CD4-positive, alpha-beta T cell treated with Interleukin-12 subunit alpha and Interleukin-12 subunit beta, for 1 hour (primary cell): ENCODE data around the gene ALDH1A2.

ENCODE experiments used
- DNase-seq: peaks from one replicate; pipeline ENCODE4 v3.0.0-alpha.2; 2020

Gene ALDH1A2

GRCh38 chr15:57994221-57995049, 71.1 kb downstream of the ALDH1A2 start:
- no peak for DNase-seq

DNA sequence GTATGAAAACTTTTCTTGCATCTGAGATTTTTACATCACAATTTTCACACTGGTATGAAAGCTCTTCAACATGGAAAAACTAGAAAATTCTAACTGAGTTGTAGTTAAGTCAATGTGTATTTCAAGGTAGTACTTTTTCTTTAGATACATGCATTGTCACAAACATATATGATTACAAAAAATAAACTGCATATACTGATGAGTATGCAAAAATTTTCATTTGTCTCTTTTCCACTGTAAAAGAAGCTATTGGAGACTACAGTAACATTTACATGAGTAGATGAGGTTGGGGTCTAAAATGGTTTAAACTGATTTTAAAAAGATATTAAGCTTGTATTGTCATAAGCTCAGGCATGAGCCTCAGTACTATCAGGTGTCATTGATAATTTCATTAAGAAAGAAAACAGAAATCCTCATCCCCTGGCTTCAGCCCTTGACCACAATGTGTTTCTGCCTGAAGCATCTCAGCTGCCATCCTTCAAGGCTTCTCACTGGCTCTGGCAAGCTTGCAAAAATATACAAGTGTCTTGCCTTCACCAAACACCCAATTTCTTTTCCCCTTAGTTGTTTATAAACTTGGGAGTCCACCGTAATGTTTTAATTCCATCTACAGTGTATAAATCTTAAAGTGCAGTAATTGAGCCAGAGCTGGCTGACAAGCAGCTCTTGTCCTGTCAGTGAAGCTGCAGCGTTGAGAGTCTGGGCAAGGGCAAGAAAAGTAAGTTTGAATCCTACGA, 71.9 kb downstream of the ALDH1A2 start:
- DNase-seq, result no peak

DNA sequence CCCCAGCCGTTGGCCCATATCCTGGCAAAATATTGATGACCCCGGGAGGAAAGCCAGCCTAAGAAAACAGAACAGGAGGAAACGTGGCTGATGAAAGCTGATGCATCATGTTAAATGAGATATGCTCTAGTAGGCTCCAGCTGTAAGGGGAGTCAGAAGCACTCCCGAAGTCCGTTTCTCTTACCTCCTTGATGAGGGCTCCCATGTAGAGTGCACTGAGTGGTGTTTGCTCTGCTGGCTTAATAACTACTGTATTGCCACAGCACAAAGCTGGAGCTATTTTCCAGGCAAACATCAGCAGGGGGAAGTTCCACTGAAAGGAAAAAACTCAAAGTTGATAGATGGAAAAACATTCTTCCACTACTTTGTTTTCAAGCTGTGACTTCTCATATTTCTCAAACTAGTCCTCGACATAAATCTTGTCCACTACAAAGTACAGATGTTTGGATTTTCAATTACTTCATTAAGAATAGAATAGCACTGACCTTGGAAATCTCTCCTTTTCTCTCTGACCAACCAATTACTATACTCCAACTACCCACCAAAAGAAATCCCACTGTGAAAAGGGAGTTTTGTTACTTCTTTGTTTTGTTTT, 72.7 kb downstream of the ALDH1A2 start:
- no peak for DNase-seq

- no peak for DNase-seq
These were observed 92.0 kb downstream of the ALDH1A2 start for GRCh38 chr15:57973534-57973933.

DNA sequence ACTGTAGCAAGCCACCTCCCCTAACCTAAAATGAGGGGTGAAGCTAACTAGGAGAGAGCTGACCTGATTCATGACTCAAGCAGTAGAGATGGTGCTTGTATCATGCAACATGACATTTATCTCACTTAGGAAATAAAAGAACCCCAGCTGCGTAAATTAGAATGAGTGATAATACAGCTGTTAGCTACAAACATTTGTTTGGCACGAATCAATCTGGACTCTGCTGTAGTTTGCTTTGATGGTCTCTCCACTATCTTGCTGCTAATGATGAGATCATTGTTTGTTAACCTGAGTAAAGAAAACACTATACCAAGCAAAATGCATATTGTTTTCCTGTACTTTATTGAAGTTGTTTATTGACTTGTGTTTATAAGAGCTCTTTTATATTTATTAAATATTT, 92.6 kb downstream of the ALDH1A2 start:
- no peak for DNase-seq

- no peak for DNase-seq
These were observed 95.5 kb downstream of the ALDH1A2 start for GRCh38 chr15:57969996-57970395.

- DNase-seq, result no peak
These were observed 96.2 kb downstream of the ALDH1A2 start for GRCh38 chr15:57969355-57969754.

GRCh38 chr15:57962887-57963286, 102.6 kb downstream of the ALDH1A2 start:
- DNase-seq, result no peak

GRCh38 chr15:57961919-57962318, 103.6 kb downstream of the ALDH1A2 start:
- no peak for DNase-seq

DNA sequence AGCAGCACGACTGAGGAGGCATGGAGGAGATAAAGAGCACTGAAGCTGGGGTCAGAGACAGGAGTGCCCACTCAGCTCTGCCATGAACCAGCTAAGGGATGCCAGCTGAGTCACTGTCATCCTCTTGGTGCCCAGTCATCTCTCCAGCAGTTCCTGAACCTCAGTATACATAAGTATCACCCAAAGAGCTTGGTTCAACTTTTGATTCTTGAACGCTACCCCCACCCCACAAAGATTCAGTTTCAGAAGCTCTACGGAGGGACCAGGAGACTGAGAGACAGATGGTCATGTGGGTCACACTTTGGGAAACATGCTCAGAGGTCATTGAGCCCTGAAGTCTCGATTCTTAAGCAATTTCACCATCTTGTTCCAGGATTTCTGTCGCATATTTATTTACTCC, 108.4 kb downstream of the ALDH1A2 start:
- no peak for DNase-seq

DNA sequence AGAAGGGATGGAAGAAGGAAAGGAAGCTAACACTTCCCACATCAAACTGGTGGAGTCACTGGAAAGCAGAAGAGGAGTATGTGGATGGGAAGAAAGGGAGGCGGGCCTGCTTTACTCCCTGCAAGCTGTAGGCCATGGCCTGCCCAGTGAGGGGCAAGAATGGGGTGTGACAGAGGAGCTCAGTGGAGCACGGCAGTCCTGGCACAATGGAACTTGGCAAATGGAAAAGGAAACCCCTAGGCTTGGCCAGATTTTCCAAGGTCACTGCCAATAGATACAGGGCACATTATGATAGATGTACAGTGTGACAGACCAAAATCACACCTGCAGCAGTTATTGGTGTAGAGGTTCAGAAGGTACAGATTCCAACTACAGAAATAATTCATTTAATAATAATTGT, 111.6 kb downstream of the ALDH1A2 start:
- DNase-seq, result no peak

DNA sequence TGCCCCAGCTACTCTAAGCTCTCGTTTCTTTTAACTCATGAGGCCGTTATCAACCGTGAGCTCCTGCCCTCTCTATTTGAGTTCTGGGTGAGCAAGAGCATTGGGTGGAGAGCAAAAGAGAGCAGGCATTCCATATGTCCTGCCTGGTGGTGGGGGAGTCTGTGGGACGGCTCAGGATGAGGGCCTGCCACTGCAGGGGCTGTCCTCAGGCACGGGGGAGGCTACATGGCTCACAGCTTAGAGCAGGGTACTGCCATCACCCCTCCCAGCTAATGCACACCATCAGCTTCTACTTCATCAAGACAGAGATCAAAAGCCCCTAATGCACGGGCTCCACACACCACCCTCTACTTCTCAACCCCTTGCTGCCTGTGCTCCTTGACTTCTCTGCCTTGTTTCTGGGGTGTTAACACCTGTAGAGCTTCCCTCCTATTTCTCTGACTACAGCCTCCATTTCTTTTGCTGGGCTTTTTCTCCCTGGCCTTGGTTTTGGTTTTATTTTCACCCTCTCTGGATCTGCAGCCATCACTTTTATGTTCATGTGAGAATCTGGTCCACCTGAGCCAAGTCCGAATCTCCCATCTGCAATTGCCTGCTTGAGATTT, 114.1 kb downstream of the ALDH1A2 start:
- no peak for DNase-seq

DNA sequence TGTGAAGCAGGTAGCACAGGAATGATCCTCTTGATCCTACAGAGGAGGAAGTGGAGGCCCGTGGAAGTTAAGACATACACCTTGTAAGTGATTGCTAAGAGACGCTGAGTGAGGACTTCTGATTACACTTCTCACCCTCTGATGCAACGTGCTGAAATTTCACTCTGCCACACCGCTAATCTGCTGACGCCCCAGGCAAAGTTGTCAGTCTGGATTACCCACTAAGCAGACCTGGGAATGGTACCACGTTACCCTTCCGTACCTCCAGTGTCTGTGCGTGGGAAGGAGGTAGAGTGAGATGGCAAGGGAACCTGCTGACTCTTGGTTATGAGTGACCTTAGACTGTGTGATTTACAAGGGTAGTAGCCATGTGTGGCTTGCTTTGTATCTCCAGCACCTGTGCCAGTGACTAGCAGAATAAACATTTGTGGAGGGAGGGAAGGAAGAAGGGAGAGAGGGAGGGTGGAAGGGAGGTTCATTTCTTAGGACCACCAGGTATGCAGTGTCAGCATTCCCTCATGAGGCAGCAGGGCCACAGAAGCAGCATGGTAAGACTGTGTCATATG, 115.0 kb downstream of the ALDH1A2 start:
- no peak for DNase-seq

- DNase-seq, result no peak
These were observed 116.1 kb downstream of the ALDH1A2 start for GRCh38 chr15:57949374-57949943.

GRCh38 chr15:57948351-57949289, 116.9 kb downstream of the ALDH1A2 start:
- DNase-seq, result no peak

DNA sequence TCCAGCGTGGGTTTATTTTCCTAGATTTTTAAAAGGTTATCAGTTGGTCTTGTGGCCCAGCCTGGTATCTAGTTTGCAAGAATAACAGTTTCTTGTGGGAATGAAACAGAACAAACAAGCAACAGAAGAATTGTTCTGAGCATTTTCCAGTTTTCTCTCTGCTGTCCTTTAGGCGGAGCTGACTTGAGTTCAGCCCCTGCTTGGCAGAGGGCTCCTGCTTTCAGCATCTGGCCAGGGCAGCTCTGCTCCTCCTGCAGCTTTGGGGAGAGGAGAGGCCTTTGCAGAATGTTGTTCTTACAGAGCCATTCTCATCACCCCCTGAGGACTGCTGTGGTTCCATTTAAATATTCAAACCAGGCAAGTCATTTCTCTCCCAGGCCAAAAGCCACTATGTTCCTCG, 117.7 kb downstream of the ALDH1A2 start:
- DNase-seq, result no peak

DNA sequence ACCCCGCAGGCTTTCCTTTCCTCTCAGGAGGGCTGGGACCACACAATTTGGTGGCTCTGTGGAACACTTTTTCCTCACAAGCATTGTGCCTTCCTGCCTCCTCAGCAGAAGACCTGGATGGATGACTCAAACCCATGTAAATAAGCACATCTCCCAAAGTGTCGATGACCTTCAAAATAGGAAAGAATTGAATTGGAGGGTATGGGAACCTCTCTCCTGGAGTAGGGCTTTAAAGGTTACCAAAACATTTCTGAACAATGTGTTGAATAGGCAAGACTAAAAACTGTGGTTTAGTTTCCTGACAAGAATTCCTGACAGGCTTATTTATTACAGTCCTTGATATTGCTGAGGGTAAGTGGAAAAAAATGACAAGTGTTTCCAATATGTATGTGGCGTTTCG, 118.2 kb downstream of the ALDH1A2 start:
- DNase-seq, result no peak

GRCh38 chr15:57946491-57947048, 118.9 kb downstream of the ALDH1A2 start:
- DNase-seq, result no peak

DNA sequence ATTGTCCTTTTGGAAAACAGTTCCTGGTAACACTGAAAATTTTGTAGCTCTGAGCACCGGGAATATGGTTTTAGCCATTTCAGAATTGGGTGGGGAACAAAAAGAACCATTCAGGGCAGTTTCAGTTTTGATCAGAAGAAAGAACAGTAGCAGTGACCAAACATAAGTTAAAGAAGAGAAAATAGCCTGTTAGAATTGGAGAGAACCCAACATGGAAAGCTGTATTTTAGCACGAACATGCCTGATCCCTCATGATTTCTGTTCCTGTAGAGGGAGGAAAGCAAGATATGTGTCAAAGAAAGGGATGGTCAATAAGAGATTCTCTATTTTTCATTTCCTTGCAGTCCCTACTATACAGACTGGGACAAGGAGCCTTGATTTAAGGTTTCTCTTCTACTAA, 119.9 kb downstream of the ALDH1A2 start:
- DNase-seq, result no peak

DNA sequence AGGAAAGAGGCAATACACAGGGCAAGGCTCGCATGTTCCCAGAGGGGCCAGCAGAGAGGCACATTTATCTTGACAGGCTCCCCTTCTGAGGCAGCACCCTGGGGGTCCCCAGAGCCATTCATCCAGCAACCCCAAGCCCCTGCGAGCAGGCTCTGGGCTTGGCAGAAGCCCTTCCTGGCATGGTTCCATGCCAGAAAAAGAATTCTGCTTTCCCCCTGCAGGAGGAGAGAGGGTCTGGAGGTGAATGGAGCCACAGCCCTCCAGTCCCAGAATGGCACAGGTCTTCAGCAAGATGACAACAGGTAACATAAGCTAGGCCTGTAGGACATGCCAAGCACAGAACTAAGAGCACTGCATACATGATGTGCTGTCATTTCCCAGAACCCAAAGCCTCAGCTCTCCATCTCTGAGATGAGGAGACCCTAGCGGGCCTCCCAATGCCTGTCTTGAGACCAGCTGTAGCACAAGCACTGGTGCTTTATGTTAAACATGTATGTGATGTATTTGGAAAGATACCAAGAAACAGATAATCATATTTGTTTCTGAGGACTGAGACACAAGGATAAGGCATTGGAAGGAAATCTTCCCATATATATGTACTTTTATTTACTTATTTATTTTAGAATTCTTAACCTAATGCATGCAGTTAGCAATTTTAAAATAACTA, 121.6 kb downstream of the ALDH1A2 start:
- no peak for DNase-seq

GRCh38 chr15:57943171-57943570, 122.3 kb downstream of the ALDH1A2 start:
- no peak for DNase-seq
